Small intestine (tissue), 7 donors: ENCODE measurements around the gene BICRAL. TPM values are rescaled to one million over a fixed set of nuclear protein-coding genes. Genes with fewer than 3 reads are reported as not detected.
A peak's percentile ranks its signal among the peaks of the same experiment; 100 is the strongest.
"Not testable (repeated sequence)": the region's sequence is repeated elsewhere in the genome, so short reads cannot be mapped to it uniquely, and the experiment has no call there.

Experiments used
- DNase-seq, 2 donors: peaks; one replicate each; pipeline versions ENCODE4 v3.0.0 to v3.0.0-alpha.2; 2013
- FAIRE-seq: peaks from 2 replicates; lab custom pipeline; 2012; peaks lifted over from hg19 to GRCh38; lab: Jason Lieb, UNC
- H3K27ac ChIP-seq, 3 donors: one replicate each; pipeline ENCODE4 v1.5.1; 2013; ENCODE audit warnings: low read length in 2 of 3, mild to moderate bottlenecking in 2 of 3, control low read depth in 1 of 3, inconsistent platforms in 1 of 3, low read depth in 1 of 3, moderate library complexity in 1 of 3
- H3K27me3 ChIP-seq, 3 donors: one replicate each; pipeline ENCODE4 v1.6.1; 2013; ENCODE audit warnings: low read length in 3 of 3, inconsistent platforms in 1 of 3; ENCODE audit not compliant: control insufficient read depth in 3 of 3, insufficient read depth in 3 of 3
- H3K36me3 ChIP-seq, 3 donors: one replicate each; pipeline ENCODE4 v1.6.1; 2013; ENCODE audit warnings: low read length in 3 of 3, inconsistent platforms in 1 of 3, low read depth in 1 of 3, mild to moderate bottlenecking in 1 of 3, moderate library complexity in 1 of 3; ENCODE audit not compliant: control insufficient read depth in 3 of 3, insufficient read depth in 2 of 3
- H3K4me1 ChIP-seq, 3 donors: one replicate each; pipeline ENCODE4 v1.6.1; 2013; ENCODE audit warnings: low read length in 2 of 3, inconsistent platforms in 1 of 3, low read depth in 1 of 3, mild to moderate bottlenecking in 1 of 3, moderate library complexity in 1 of 3; ENCODE audit not compliant: control insufficient read depth in 3 of 3, insufficient read depth in 2 of 3
- H3K4me3 ChIP-seq, 3 donors: one replicate each; pipeline ENCODE4 v1.5.1; 2013; ENCODE audit warnings: low read length in 3 of 3, control low read depth in 1 of 3, inconsistent platforms in 1 of 3, low read depth in 1 of 3, mild to moderate bottlenecking in 1 of 3, moderate library complexity in 1 of 3
- H3K9me3 ChIP-seq, 2 donors: one replicate each; pipeline ENCODE4 v1.6.1; 2013; ENCODE audit warnings: low read depth in 1 of 2, low read length in 1 of 2; ENCODE audit not compliant: control insufficient read depth in 2 of 2, insufficient read depth in 1 of 2
- WGBS, 3 donors: extraction: QIAGEN DNeasy Blood & Tissue Kit; methylation state at CpG; one replicate each; pipeline ENCODE4 v1.1.7; 2013; 5-methylcytosine and 5-hydroxymethylcytosine counted together
- polyA plus RNA-seq, 4 donors: library from polyadenylated mRNA; stranded (reverse) in 3 of 4; unstranded in 1 of 4; fragments of 200-250 nt in 3 of 4; fragments of 120-200 nt in 1 of 4; gene quantifications; one replicate each; pipeline versions ENCODE4 v1.2.1 to v1.2.3, GENCODE V29; 2013
- donor health status: healthy with polysubstance abuse.
- donor health status: control.
- donor health status: control.
- donor health status: Bipolar disorder and iron deficiency.
- donor health status: healthy.

BICRAL gene
- polyA plus RNA-seq, 4 donors, result 3.2 to 15.4 (median 4.7) TPM

- Histone ChIP-seq H3K4me3 (no peak overlapping the region), H3K36me3 (peaks cover 0 to 4% (median 0%) of the 10 kb centered on the region in 3 donors), H3K4me1 (peaks cover 0 to 14% (median 11%) of the 10 kb centered on the region in 3 donors), H3K27me3 (no peaks in the 10 kb centered on the region), H3K27ac (peak overlapping the region in 1 of 3 donors; percentile 59), H3K9me3 (no peaks in the 10 kb centered on the region)
- WGBS, 3 donors, result 83 to 86% (median 86%) methylated on average over 4 of the region's 4 CpGs
- DNase-seq (no peak), FAIRE-seq (no peak)
These were observed 7.7 kb upstream of the BICRAL start for GRCh38 chr6:42774201-42774600.

GRCh38 chr6:42774821-42775487 is 6.9 kb upstream of the BICRAL start:
- not testable (repeated sequence) for H3K4me3 ChIP-seq, H3K36me3 ChIP-seq, FAIRE-seq, H3K27me3 ChIP-seq, H3K9me3 ChIP-seq
- Histone ChIP-seq H3K27ac (peak overlapping the region in 2 of 3 donors; percentile 50 to 85), H3K4me1 (peaks cover 0 to 14% (median 11%) of the 10 kb centered on the region in 3 donors)
- 63 to 82% (median 74%) methylated on average over 10 of the region's 10 CpGs for WGBS, 3 donors
- DNase-seq, result peak in 1 of 2 donors; percentile 37

- Histone ChIP-seq H3K4me1 (peaks cover 0 to 14% (median 0%) of the 10 kb centered on the region in 3 donors), H3K4me3 (no peak overlapping the region), H3K27ac (no peak overlapping the region), H3K36me3 (no peaks in the 10 kb centered on the region), H3K9me3 (no peaks in the 10 kb centered on the region), H3K27me3 (no peaks in the 10 kb centered on the region)
- DNase-seq (no peak), FAIRE-seq (no peak)
- 74 to 79% (median 74%) methylated on average over 2 of the region's 2 CpGs for WGBS, 3 donors
These were observed 4.6 kb upstream of the BICRAL start for GRCh38 chr6:42777126-42777822.

- no peaks in the 10 kb centered on the region for H3K27me3 ChIP-seq
- no peaks in the 10 kb centered on the region for H3K9me3 ChIP-seq
- no peaks in the 10 kb centered on the region for H3K36me3 ChIP-seq
- H3K27ac ChIP-seq, result no peak overlapping the region
- H3K4me3 ChIP-seq, result no peak overlapping the region
- WGBS, 3 donors, result 70 to 81% (median 74%) methylated on average over 2 of the region's 2 CpGs
- DNase-seq (no peak), FAIRE-seq (no peak)
- peaks cover 0 to 12% (median 0%) of the 10 kb centered on the region in 3 donors for H3K4me1 ChIP-seq
These were observed 3.7 kb upstream of the BICRAL start for GRCh38 chr6:42778122-42778521.

- Histone ChIP-seq H3K9me3 (no peaks in the 10 kb centered on the region), H3K36me3 (no peaks in the 10 kb centered on the region), H3K27ac (no peak overlapping the region), H3K4me1 (peaks cover 0 to 9% (median 0%) of the 10 kb centered on the region in 3 donors), H3K4me3 (no peak overlapping the region), H3K27me3 (no peaks in the 10 kb centered on the region)
- WGBS, 3 donors, result 89 to 94% (median 91%) methylated on average over 6 of the region's 6 CpGs
- DNase-seq, result no peak
- FAIRE-seq, result no peak
These were observed 2.3 kb upstream of the BICRAL start for GRCh38 chr6:42779521-42779920.

GRCh38 chr6:42781546-42781795 is 381 bp upstream of the BICRAL start:
- Histone ChIP-seq H3K4me3 (peak overlapping the region; percentile 67 to 99 (median 84)), H3K27ac (peak overlapping the region in 2 of 3 donors; percentile 91 to 100), H3K9me3 (no peaks in the 10 kb centered on the region), H3K27me3 (no peaks in the 10 kb centered on the region), H3K36me3 (no peaks in the 10 kb centered on the region), H3K4me1 (peaks cover 2 to 10% (median 7%) of the 10 kb centered on the region in 3 donors)
- DNase-seq (no peak), FAIRE-seq (no peak)
- WGBS, 3 donors, result 0 to 2% (median 0%) methylated on average over 4 of the region's 4 CpGs

DNA sequence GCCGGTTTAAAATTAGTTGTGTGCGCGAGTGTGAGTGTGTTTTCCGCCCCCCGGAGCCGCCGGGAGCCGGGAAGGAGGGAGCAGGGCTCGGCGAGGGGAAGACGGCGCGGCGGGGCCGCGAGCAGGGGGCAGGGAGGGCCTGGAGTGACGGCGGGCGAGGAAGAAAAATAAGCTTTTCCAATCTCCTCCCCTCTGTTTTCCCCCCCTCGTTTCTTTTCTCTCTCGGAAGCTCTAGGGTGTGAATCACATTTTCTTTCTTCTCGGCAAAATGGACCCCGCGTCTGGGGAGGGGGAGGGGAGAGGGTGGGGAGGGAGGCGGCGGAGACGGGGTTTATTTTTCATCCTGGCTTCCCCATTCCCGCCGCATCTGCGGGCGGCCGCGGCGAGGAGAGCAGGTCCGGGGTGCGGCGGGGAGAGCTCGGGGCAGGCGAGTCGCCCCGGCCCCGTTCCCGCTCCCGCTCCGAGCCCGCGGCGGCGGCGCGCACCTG is 881 bp downstream of the BICRAL start:
- WGBS, 3 donors, result 1 to 2% (median 1%) methylated on average over 23 to 51 of the region's 51 CpGs
- FAIRE-seq, result no peak

GRCh38 chr6:42783177-42783875 is 1.5 kb downstream of the BICRAL start:
- Histone ChIP-seq H3K4me3 (peak overlapping the region; percentile 67 to 99 (median 84)), H3K36me3 (peaks cover 0 to 1% (median 0%) of the 10 kb centered on the region in 3 donors), H3K27me3 (no peaks in the 10 kb centered on the region), H3K4me1 (peaks cover 2 to 9% (median 9%) of the 10 kb centered on the region in 3 donors), H3K9me3 (no peaks in the 10 kb centered on the region), H3K27ac (peak overlapping the region; percentile 91 to 100 (median 100))
- DNase-seq, result peak; percentile 67 to 92
- WGBS, 3 donors, result 0% methylated on average over 40 to 79 of the region's 79 CpGs
- FAIRE-seq, result no peak

More for the DNA sequence above, 881 bp downstream of the BICRAL start:
- peak overlapping the region; percentile 91 to 100 (median 100) for H3K27ac ChIP-seq
- peak overlapping the region; percentile 67 to 99 (median 84) for H3K4me3 ChIP-seq
- peaks cover 2 to 9% (median 8%) of the 10 kb centered on the region in 3 donors for H3K4me1 ChIP-seq
- H3K9me3 ChIP-seq, result no peaks in the 10 kb centered on the region
- H3K36me3 ChIP-seq, result no peaks in the 10 kb centered on the region
- no peaks in the 10 kb centered on the region for H3K27me3 ChIP-seq
- DNase-seq, result peak; percentile 71 to 87
